Liver (tissue), 9 donors: ENCODE data around the gene STAG3. TPM values are rescaled to one million over a fixed set of nuclear protein-coding genes. Genes with fewer than 3 reads are reported as not detected.
"Not testable (repeated sequence)": the region's sequence is repeated elsewhere in the genome, so short reads cannot be mapped to it uniquely, and the experiment has no call there.

Experiments
- DNase-seq: peaks from one replicate; pipeline ENCODE4 v3.0.0-alpha.2; 2017; ENCODE audit warnings: low spot score
- H3K27ac ChIP-seq, 2 donors: one replicate each; pipeline ENCODE4 v1.7.0; 2013; ENCODE audit warnings: inconsistent platforms in 2 of 2, low read length in 2 of 2, control low read depth in 1 of 2, low read depth in 1 of 2, mild to moderate bottlenecking in 1 of 2
- H3K27me3 ChIP-seq, 4 donors: one replicate each; pipeline versions ENCODE4 v1.6.1 to v1.7.0; 2013; ENCODE audit warnings: low read length in 3 of 4, inconsistent platforms in 1 of 4, mild to moderate bottlenecking in 1 of 4, moderate library complexity in 1 of 4; ENCODE audit not compliant: control insufficient read depth in 4 of 4, insufficient read depth in 4 of 4
- H3K36me3 ChIP-seq, 4 donors: one replicate each; pipeline versions ENCODE4 v1.6.1 to v1.7.0; 2013; ENCODE audit warnings: low read length in 3 of 4, mild to moderate bottlenecking in 3 of 4, low read depth in 1 of 4, moderate library complexity in 1 of 4; ENCODE audit not compliant: control insufficient read depth in 4 of 4, insufficient read depth in 3 of 4
- H3K4me1 ChIP-seq, 4 donors: one replicate each; pipeline versions ENCODE4 v1.6.1 to v1.7.0; 2013; ENCODE audit warnings: low read length in 3 of 4, mild to moderate bottlenecking in 3 of 4, moderate library complexity in 1 of 4; ENCODE audit not compliant: control insufficient read depth in 4 of 4, insufficient read depth in 4 of 4
- H3K4me3 ChIP-seq, 3 donors: one replicate each; pipeline versions ENCODE4 v1.6.1 to v1.7.0; 2013; ENCODE audit warnings: low read length in 3 of 3, control low read depth in 1 of 3, low read depth in 1 of 3, mild to moderate bottlenecking in 1 of 3
- H3K9ac ChIP-seq, 2 donors: one replicate each; pipeline ENCODE4 v1.7.0; 2013; ENCODE audit warnings: low read length in 2 of 2, mild to moderate bottlenecking in 2 of 2, moderate library complexity in 2 of 2, control low read depth in 1 of 2, low read depth in 1 of 2
- H3K9me3 ChIP-seq, 4 donors: one replicate each; pipeline versions ENCODE4 v1.6.1 to v1.7.0; 2013; ENCODE audit warnings: low read length in 3 of 4; ENCODE audit not compliant: control insufficient read depth in 4 of 4
- CTCF ChIP-seq: fragments of 150-350 bp; IDR thresholded peaks from 2 replicates; pipeline ENCODE4 v1.5.1; 2017; ENCODE audit warnings: improper control_type of control experiment, low read depth, low read length; ENCODE audit not compliant: missing input control
- FOXA1 ChIP-seq: IDR thresholded peaks from 2 replicates; pipeline ENCODE4 v1.6.1; 2016; ENCODE audit warnings: antibody characterized with exemption
- GABPA ChIP-seq, 2 donors: IDR thresholded peaks in 1 of 2; conservative IDR thresholded peaks in 1 of 2; 2 replicates each; pipeline ENCODE4 v1.6.1; 2016; ENCODE audit warnings: antibody characterized with exemption in 2 of 2, mild to moderate bottlenecking in 1 of 2, moderate library complexity in 1 of 2
- RAD21 ChIP-seq, 2 donors: IDR thresholded peaks; 2 replicates each; pipeline ENCODE4 v1.6.1; 2016; ENCODE audit warnings: antibody characterized with exemption in 2 of 2, mild to moderate bottlenecking in 2 of 2
- YY1 ChIP-seq: IDR thresholded peaks from 2 replicates; pipeline ENCODE4 v1.6.1; 2016; ENCODE audit warnings: antibody characterized with exemption, mild to moderate bottlenecking
- ZBTB33 ChIP-seq: IDR thresholded peaks from 2 replicates; pipeline ENCODE4 v1.6.1; 2016; ENCODE audit warnings: antibody characterized with exemption
- WGBS: extraction: QIAGEN DNeasy Blood & Tissue Kit; methylation state at CpG from one replicate; pipeline ENCODE4 v1.1.7; 2013; 5-methylcytosine and 5-hydroxymethylcytosine counted together
- polyA plus RNA-seq, 2 donors: library from polyadenylated mRNA; stranded (reverse) in 1 of 2; unstranded in 1 of 2; fragments of 200-250 nt in 1 of 2; fragments of >200 nt in 1 of 2; fragmentation: Nextera tagmentation in 1 of 2; extraction: Ambion mirVana in 1 of 2; gene quantifications; one replicate each; pipeline versions ENCODE4 v1.2.1 to v1.2.3, GENCODE V29; 2013 to 2015
- total RNA-seq, 2 donors: library from RNA; depleted of rRNA; stranded (reverse); fragments of >200 nt; gene quantifications; one replicate each; pipeline ENCODE4 v1.2.3, GENCODE V29; 2014
- donor health status: healthy.
- donor health status: healthy.
- donor health status: healthy.
- donor health status: healthy.
- donor health status: healthy.

The STAG3 gene
- total and polyA plus RNA-seq, 4 donors: 0.28 to 7.0 (median 3.2) TPM

DNA sequence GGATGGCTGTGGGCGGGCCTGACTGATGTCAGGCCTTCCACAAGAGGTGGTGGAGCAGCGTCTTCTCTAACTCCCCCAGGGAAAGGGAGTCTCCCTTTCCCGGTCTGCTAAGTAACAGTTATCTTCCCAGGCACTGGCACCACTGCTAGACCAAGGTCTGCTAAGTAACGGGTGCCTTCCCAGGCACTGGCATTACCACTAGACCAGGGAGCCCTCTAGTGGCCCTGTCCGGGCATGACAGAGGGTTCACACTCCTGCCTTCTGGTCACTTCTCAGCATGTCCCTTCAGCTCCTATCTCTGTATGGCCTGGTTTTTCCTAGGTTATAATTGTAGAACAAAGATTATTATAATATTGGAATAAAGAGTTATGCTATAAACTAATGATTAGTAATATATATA is 40.2 kb downstream of the STAG3 start:
- not testable (repeated sequence) for H3K9ac ChIP-seq, DNase-seq, H3K4me3 ChIP-seq, H3K27ac ChIP-seq, H3K36me3 ChIP-seq, H3K27me3 ChIP-seq, H3K9me3 ChIP-seq
- TF ChIP-seq CTCF: peak; percentile 52
- TF ChIP-seq RAD21 (IDR thresholded peaks at IDR 0.05): peak; percentile 70 to 71
- WGBS: 0% methylated on average over 2 of the region's 5 CpGs
- H3K4me1 ChIP-seq: peaks cover 5 to 16% (median 13%) of the 10 kb centered on the region in 4 donors

DNA sequence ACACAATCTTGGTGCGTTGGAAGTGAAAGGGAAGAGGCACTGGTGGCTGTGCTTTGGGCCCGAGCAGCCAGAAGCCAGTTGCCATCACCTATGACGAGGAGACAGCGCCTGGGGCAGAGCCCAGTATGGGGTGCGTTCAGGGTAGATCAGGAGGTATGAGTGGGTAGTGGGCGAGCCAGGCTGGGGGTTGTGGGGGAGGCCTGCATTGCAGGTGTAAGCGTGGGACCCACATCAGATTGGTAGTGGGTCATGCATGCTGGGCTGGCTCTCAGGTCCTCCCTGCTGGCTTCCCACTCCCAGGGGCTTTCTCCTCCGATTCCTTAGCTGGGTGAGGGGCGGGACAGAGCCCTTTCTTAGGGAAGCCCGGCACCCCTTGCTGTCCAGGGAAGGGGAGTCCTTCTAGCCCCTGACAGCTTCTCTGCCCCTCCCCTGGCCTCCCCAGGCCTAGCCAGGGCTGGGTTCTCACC is 41.6 kb downstream of the STAG3 start:
- Histone ChIP-seq H3K4me1 (peaks cover 0 to 14% (median 6%) of the 10 kb centered on the region in 4 donors), H3K9ac (no peak overlapping the region), H3K4me3 (no peak overlapping the region), H3K36me3 (peaks cover 0 to 2% (median 0%) of the 10 kb centered on the region in 4 donors), H3K27me3 (no peaks in the 10 kb centered on the region), H3K27ac (peak overlapping the region in 1 of 2 donors; percentile 6), H3K9me3 (no peaks in the 10 kb centered on the region)
- DNase-seq: no peak
- TF ChIP-seq ZBTB33 (no peak), CTCF (no peak), FOXA1 (no peak), YY1 (no peak), GABPA (IDR thresholded peaks at IDR 0.05 in 1 of 2, conservative IDR thresholded peaks at IDR 0.05 in 1 of 2) (no peak)
- WGBS: 89% methylated on average over 10 of the region's 10 CpGs

GRCh38 chr7:100219801-100220585 is 42.3 kb downstream of the STAG3 start, which contains the start of gene PVRIG:
Gene PVRIG (plus strand): TSS chr7:100219949. CDS start chr7:100219971, 22 bp downstream.
- not testable (repeated sequence) for H3K9ac ChIP-seq, H3K9me3 ChIP-seq, DNase-seq, H3K36me3 ChIP-seq, H3K4me3 ChIP-seq, H3K27me3 ChIP-seq
- peak within 1 kb of the TSS in 1 of 2 donors; percentile 49 for H3K27ac ChIP-seq
- peaks cover 0 to 14% (median 6%) of the 10 kb centered on the region in 4 donors for H3K4me1 ChIP-seq
- WGBS: 86% methylated on average over 25 of the region's 27 CpGs
